IMR-90 (cell line): Measurements from ENCODE around the gene MEGF8. TPM values are rescaled to one million over a fixed set of nuclear protein-coding genes. Genes with fewer than 3 reads are reported as not detected.

ENCODE experiments used
- ATAC-seq: fragments of 200-7000 bp; cut with Tn5 transposase; 2 replicates; pipeline ENCODE4 v1.9.1; 2020; ENCODE audit warnings: low read depth, mild to moderate bottlenecking, moderate library complexity
- BruUV-seq: library from RNA; stranded (reverse); fragments of 400-500 nt; replicated peaks from 2 replicates; lab custom pipeline; 2021; lab: Mats Ljungman, UMichigan
- CTCF ChIA-PET: fragments of 300-600 bp; formaldehyde crosslinking; extraction: SDS; loops from one replicate; lab custom pipeline; 2021; ENCODE audit warnings: antibody characterized with exemption; lab: Yijun Ruan, JAX
- POLR2A ChIA-PET: fragments of 300-600 bp; sonication (Branson Sonifier 250); formaldehyde crosslinking; loops from one replicate; lab custom pipeline; 2022; ENCODE audit warnings: antibody characterized with exemption; ENCODE audit not compliant: unreplicated experiment; lab: Charles Lee
- DNase-seq: peaks from one replicate; pipeline ENCODE4 v3.0.0; 2013
- H2AFZ ChIP-seq: replicated peaks from 2 replicates; pipeline ENCODE3; 2013; ENCODE audit warnings: low read length, mild to moderate bottlenecking; ENCODE audit not compliant: poor library complexity
- H2AK5ac ChIP-seq: 2 replicates; pipeline ENCODE4 v1.6.1; 2013; ENCODE audit warnings: low read depth, low read length, inconsistent platforms
- H2AK9ac ChIP-seq: replicated peaks from 2 replicates; pipeline ENCODE3; 2013; ENCODE audit warnings: mild to moderate bottlenecking, low read depth, low read length, moderate library complexity; ENCODE audit not compliant: poor library complexity
- H2BK120ac ChIP-seq: 2 replicates; pipeline ENCODE4 v1.6.1; 2013; ENCODE audit warnings: low read depth, low read length, inconsistent platforms
- H2BK15ac ChIP-seq: 3 replicates; pipeline ENCODE4 v1.6.1; 2013; ENCODE audit warnings: low read depth, low read length, inconsistent platforms
- H2BK20ac ChIP-seq: 2 replicates; pipeline ENCODE4 v1.6.1; 2013; ENCODE audit warnings: low read depth, mild to moderate bottlenecking, inconsistent platforms, low read length, moderate library complexity
- H2BK5ac ChIP-seq: 2 replicates; pipeline ENCODE4 v1.6.1; 2013; ENCODE audit warnings: mild to moderate bottlenecking, low read depth, low read length, inconsistent platforms; ENCODE audit not compliant: poor library complexity, severe bottlenecking
- H3K14ac ChIP-seq: replicated peaks from 2 replicates; pipeline ENCODE4 v1.6.1; 2013; ENCODE audit warnings: low read depth, low read length, inconsistent platforms
- H3K18ac ChIP-seq: 2 replicates; pipeline ENCODE4 v1.6.1; 2013; ENCODE audit warnings: low read depth, low read length, control low read depth
- H3K23ac ChIP-seq: 2 replicates; pipeline ENCODE4 v1.6.1; 2013; ENCODE audit warnings: low read depth, low read length, inconsistent platforms
- H3K27ac ChIP-seq: 2 replicates; pipeline ENCODE4 v1.5.1; 2013; ENCODE audit warnings: mild to moderate bottlenecking, control low read depth, low read length; ENCODE audit not compliant: insufficient read depth
- H3K27me3 ChIP-seq: 2 replicates; pipeline ENCODE4 v1.6.1; 2013; ENCODE audit warnings: low read length; ENCODE audit not compliant: control insufficient read depth, insufficient read depth
- H3K36me3 ChIP-seq: 2 replicates; pipeline ENCODE4 v1.6.1; 2013; ENCODE audit warnings: low read length, mixed read lengths; ENCODE audit not compliant: control insufficient read depth, insufficient read depth
- H3K4ac ChIP-seq: 2 replicates; pipeline ENCODE4 v1.6.1; 2013; ENCODE audit warnings: low read depth, low read length, inconsistent platforms
- H3K4me1 ChIP-seq: 2 replicates; pipeline ENCODE4 v1.6.1; 2013; ENCODE audit warnings: low read length, mixed read lengths; ENCODE audit not compliant: control insufficient read depth, insufficient read depth
- H3K4me2 ChIP-seq: 2 replicates; pipeline ENCODE4 v1.6.1; 2013; ENCODE audit warnings: low read depth, mild to moderate bottlenecking, control low read depth, low read length, moderate library complexity
- H3K4me3 ChIP-seq: 2 replicates; pipeline ENCODE4 v1.5.1; 2013; ENCODE audit warnings: low read depth, mild to moderate bottlenecking, control low read depth, low read length, moderate library complexity; ENCODE audit not compliant: insufficient read depth
- H3K56ac ChIP-seq: 2 replicates; pipeline ENCODE4 v1.6.1; 2013; ENCODE audit warnings: low read length, inconsistent platforms; ENCODE audit not compliant: insufficient read depth; ENCODE audit errors: extremely low read depth
- H3K79me1 ChIP-seq, 2 experiments: 2 replicates each; pipeline ENCODE4 v1.6.1; 2013; ENCODE audit warnings: low read length in 2 of 2, inconsistent platforms in 1 of 2, low read depth in 1 of 2
- H3K9ac ChIP-seq: 2 replicates; pipeline ENCODE4 v1.6.1; 2013; ENCODE audit warnings: low read depth, low read length, control low read depth
- H3K9me1 ChIP-seq: 2 replicates; pipeline ENCODE4 v1.6.1; 2013; ENCODE audit warnings: low read length, inconsistent platforms; ENCODE audit not compliant: insufficient read depth
- H3K9me3 ChIP-seq: 2 replicates; pipeline ENCODE4 v1.6.1; 2013; ENCODE audit warnings: low read length; ENCODE audit not compliant: control insufficient read depth, insufficient read depth
- H4K20me1 ChIP-seq: 2 replicates; pipeline ENCODE4 v1.6.1; 2013; ENCODE audit warnings: low read length, inconsistent platforms; ENCODE audit not compliant: insufficient read depth
- H4K5ac ChIP-seq: 2 replicates; pipeline ENCODE4 v1.6.1; 2013; ENCODE audit warnings: mild to moderate bottlenecking, low read depth, low read length, control low read depth
- H4K8ac ChIP-seq, 2 experiments: 2 replicates each; pipeline ENCODE4 v1.6.1; 2013; ENCODE audit warnings: low read depth in 2 of 2, low read length in 2 of 2, control low read depth in 1 of 2, inconsistent platforms in 1 of 2
- H4K91ac ChIP-seq: 2 replicates; pipeline ENCODE4 v1.6.1; 2013; ENCODE audit warnings: low read depth, low read length, inconsistent platforms; ENCODE audit not compliant: insufficient read depth
- CEBPB ChIP-seq: IDR thresholded peaks from 2 replicates; pipeline ENCODE4 v1.6.1; 2012; ENCODE audit warnings: low read depth, low read length, improper control_type of control experiment
- FOS ChIP-seq: fragments of 150-350 bp; IDR thresholded peaks from 2 replicates; pipeline ENCODE4 v1.6.1; 2016; ENCODE audit warnings: low read depth, low read length
- MAFK ChIP-seq: IDR thresholded peaks from 2 replicates; pipeline ENCODE4 v1.6.1; 2012; ENCODE audit warnings: low read depth, low read length, improper control_type of control experiment
- MXI1 ChIP-seq: IDR thresholded peaks from 2 replicates; pipeline ENCODE4 v1.6.1; 2012; ENCODE audit warnings: low read depth, mild to moderate bottlenecking, low read length, moderate library complexity, borderline replicate concordance
- NFE2L2 ChIP-seq: fragments of 150-350 bp; IDR thresholded peaks from 2 replicates; pipeline ENCODE4 v1.6.1; 2016; ENCODE audit warnings: low read depth, mild to moderate bottlenecking, low read length
- POLR2A ChIP-seq: IDR thresholded peaks from 2 replicates; pipeline ENCODE4 v1.6.1; 2012; ENCODE audit warnings: mild to moderate bottlenecking, low read depth, low read length
- RAD21 ChIP-seq: IDR thresholded peaks from 2 replicates; pipeline ENCODE4 v1.6.1; 2012; ENCODE audit warnings: low read length, improper control_type of control experiment
- RCOR1 ChIP-seq: IDR thresholded peaks from 2 replicates; pipeline ENCODE4 v1.6.1; 2012; ENCODE audit warnings: mild to moderate bottlenecking, low read length, improper control_type of control experiment; ENCODE audit not compliant: insufficient replicate concordance
- RFX5 ChIP-seq: IDR thresholded peaks from 2 replicates; pipeline ENCODE4 v1.8.0; 2012; ENCODE audit warnings: low read depth, mild to moderate bottlenecking, low read length, moderate library complexity
- WGBS, 2 experiments: methylation state at CpG; one replicate each; pipeline versions ENCODE4 v1.1.5 to v1.1.7; 2013; ENCODE audit warnings: missing lambda C conversion rate in 2 of 2; ENCODE audit not compliant: insufficient read length in 1 of 2; ENCODE audit errors: extremely low coverage in 2 of 2; 5-methylcytosine and 5-hydroxymethylcytosine counted together
- dilution Hi-C: fragments of 300-500 bp; cut with HindIII; formaldehyde crosslinking; loops from one replicate; pipeline ENCODE4 v1.14.3; 2018; ENCODE audit warnings: low sequenced_read_pairs; ENCODE audit not compliant: unreplicated experiment
- in situ Hi-C: fragments of 300-500 bp; cut with MboI; formaldehyde crosslinking; loops from 3 replicates; pipeline ENCODE4 v1.14.3; 2019; ENCODE audit warnings: low sequenced_read_pairs, inconsistent platforms, mixed read lengths
- intact Hi-C: fragments of 100-400 bp; cut with micrococcal nuclease; formaldehyde crosslinking; loops from 2 replicates; pipeline ENCODE4 v1.10.0; 2022
- polyA plus RNA-seq, 3 experiments: library from polyadenylated mRNA; depleted of rRNA; stranded (reverse); fragments of >200 nt; gene quantifications; 2 replicates each; pipeline ENCODE4 v1.2.3, GENCODE V29; 2012; ENCODE audit warnings: low replicate concordance in 1 of 3
- total RNA-seq: library from RNA; depleted of rRNA; stranded (reverse); fragments of >200 nt; gene quantifications from 2 replicates; pipeline ENCODE4 v1.2.3, GENCODE V29; 2012
- TF ChIP-seq, protein P1 (sequence below): fragments of 150-350 bp; IDR thresholded peaks from 2 replicates; pipeline ENCODE4 v1.6.1; 2017; ENCODE audit warnings: mild to moderate bottlenecking, antibody characterized with exemption, low read length, low read depth
- TF ChIP-seq, protein P2 (sequence below): conservative IDR thresholded peaks from 2 replicates; pipeline ENCODE4 v1.5.1; 2012; ENCODE audit warnings: mild to moderate bottlenecking, low read depth, low read length, improper control_type of control experiment
- TF ChIP-seq, protein P3 (sequence below): fragments of 150-350 bp; IDR thresholded peaks from 2 replicates; pipeline ENCODE4 v1.6.1; 2016; ENCODE audit warnings: low read depth, mild to moderate bottlenecking, low read length, moderate library complexity, borderline replicate concordance

MEGF8 gene
- total and polyA plus RNA-seq, 2 of the 4 experiments (the other 2 are of a cell fraction), result 2.3 to 12.5 TPM

DNA sequence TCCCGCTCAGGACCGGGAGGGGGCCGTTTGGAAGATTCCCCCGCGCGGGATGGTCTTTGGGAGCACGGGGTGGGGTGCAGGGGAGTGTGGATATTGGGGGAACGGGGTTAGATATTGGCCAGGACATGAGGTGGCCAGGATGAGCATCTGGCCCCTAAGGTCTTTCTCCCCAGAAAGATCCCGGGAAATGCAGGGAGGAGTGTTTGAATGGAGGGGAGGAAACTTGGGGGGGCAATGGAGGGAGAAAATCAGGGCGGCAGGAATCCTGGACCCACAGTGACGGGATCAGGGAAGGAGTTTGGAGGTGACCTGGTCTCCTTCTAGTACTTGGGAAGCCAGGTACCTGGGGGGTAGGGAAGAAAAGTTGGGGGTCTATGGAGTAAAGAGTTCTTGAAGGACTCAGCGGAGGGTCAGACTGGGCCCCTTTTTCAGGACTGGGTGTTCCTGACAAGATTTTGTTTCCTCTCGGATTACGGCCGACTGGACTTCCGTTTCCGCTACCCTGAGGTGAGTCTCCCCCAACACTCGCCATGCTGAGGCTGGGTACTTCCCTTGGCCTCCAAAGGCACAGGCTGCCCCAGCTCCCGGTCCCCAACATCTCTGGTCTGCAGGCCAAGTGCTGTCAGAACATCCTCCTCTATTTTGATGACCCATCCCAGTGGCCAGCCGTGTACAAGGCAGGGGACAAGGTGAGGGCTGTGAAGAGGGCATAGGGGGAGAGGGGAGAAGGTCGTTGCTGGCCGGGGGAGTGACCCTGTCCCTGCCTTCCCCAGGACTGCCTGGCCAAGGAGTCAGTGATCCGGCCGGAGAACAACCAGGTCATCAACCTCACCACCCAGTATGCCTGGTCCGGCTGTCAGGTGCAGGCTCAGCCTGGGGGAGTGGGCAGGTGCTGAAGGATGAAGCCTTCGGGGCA, 11.3 kb upstream of the MEGF8 start:
- H2AK9ac ChIP-seq, result no peak overlapping the region
- no peak overlapping the region for H2BK5ac ChIP-seq
- peaks cover 24% of the 10 kb centered on the region for H3K27me3 ChIP-seq
- H3K56ac ChIP-seq, result no peak overlapping the region
- no peak overlapping the region for H4K5ac ChIP-seq
- ChIA-PET CTCF (interaction anchor here (1.0 kb wide), 1 partner anchor 35 kb away, joined by 4 read pairs; no protein-coding TSS in a partner anchor), POLR2A (no interaction called here)
- H4K20me1 ChIP-seq, result no peaks in the 10 kb centered on the region; the same call in 1 of the 2 replicates
- H3K23ac ChIP-seq, result no peak overlapping the region
- no peak overlapping the region for H4K91ac ChIP-seq
- ATAC-seq (no peak), DNase-seq (no peak)
- H3K27ac ChIP-seq, result no peak overlapping the region
- H3K4me2 ChIP-seq, result no peak overlapping the region
- H2BK20ac ChIP-seq, result no peak overlapping the region
- H3K36me3 ChIP-seq, result no peaks in the 10 kb centered on the region
- H2BK15ac ChIP-seq, result no peak overlapping the region
- no peak overlapping the region for H3K9ac ChIP-seq
- TF ChIP-seq RAD21 (no peak), MAFK (no peak), RCOR1 (no peak), NFE2L2 (no peak), MXI1 (no peak), FOS (no peak), RFX5 (no peak), POLR2A (no peak), CEBPB (no peak)
- TF ChIP-seq, protein P1, sequence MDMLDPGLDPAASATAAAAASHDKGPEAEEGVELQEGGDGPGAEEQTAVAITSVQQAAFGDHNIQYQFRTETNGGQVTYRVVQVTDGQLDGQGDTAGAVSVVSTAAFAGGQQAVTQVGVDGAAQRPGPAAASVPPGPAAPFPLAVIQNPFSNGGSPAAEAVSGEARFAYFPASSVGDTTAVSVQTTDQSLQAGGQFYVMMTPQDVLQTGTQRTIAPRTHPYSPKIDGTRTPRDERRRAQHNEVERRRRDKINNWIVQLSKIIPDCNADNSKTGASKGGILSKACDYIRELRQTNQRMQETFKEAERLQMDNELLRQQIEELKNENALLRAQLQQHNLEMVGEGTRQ, result no peak
- TF ChIP-seq, protein P2, sequence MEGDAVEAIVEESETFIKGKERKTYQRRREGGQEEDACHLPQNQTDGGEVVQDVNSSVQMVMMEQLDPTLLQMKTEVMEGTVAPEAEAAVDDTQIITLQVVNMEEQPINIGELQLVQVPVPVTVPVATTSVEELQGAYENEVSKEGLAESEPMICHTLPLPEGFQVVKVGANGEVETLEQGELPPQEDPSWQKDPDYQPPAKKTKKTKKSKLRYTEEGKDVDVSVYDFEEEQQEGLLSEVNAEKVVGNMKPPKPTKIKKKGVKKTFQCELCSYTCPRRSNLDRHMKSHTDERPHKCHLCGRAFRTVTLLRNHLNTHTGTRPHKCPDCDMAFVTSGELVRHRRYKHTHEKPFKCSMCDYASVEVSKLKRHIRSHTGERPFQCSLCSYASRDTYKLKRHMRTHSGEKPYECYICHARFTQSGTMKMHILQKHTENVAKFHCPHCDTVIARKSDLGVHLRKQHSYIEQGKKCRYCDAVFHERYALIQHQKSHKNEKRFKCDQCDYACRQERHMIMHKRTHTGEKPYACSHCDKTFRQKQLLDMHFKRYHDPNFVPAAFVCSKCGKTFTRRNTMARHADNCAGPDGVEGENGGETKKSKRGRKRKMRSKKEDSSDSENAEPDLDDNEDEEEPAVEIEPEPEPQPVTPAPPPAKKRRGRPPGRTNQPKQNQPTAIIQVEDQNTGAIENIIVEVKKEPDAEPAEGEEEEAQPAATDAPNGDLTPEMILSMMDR, result no peak
- TF ChIP-seq, protein P3, sequence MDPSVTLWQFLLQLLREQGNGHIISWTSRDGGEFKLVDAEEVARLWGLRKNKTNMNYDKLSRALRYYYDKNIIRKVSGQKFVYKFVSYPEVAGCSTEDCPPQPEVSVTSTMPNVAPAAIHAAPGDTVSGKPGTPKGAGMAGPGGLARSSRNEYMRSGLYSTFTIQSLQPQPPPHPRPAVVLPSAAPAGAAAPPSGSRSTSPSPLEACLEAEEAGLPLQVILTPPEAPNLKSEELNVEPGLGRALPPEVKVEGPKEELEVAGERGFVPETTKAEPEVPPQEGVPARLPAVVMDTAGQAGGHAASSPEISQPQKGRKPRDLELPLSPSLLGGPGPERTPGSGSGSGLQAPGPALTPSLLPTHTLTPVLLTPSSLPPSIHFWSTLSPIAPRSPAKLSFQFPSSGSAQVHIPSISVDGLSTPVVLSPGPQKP, result no peak
- H3K14ac ChIP-seq, result no peak overlapping the region
- no peak overlapping the region for H3K18ac ChIP-seq
- no peak overlapping the region for H3K4me3 ChIP-seq
- peak overlapping the region; percentile 51 for H2AFZ ChIP-seq
- no peak overlapping the region for H3K4ac ChIP-seq
- H4K8ac ChIP-seq, result no peak overlapping the region
- BruUV-seq, result no TSS peak
- 46% methylated on average over 7 of the region's 26 CpGs; no CpG with 5 or more reads in 1 of the 2 experiments for WGBS, 2 experiments
- in situ Hi-C loops (no loop called here), dilution Hi-C loops (no loop called here), intact Hi-C loops (no loop called here)
- H3K9me1 ChIP-seq, result peaks cover 10% of the 10 kb centered on the region
- no peaks in the 10 kb centered on the region for H3K9me3 ChIP-seq
- H2BK120ac ChIP-seq, result no peak overlapping the region
- H2AK5ac ChIP-seq, result no peak overlapping the region
- peaks cover 3% of the 10 kb centered on the region for H3K4me1 ChIP-seq
- H3K79me1 ChIP-seq, result no peaks in the 10 kb centered on the region
